GM19240 (cell line): Measurements from ENCODE around the gene HMGA1.

Experiments
- DNase-seq: peaks from one replicate; pipeline ENCODE4 v3.0.0; 2011; ENCODE audit warnings: low spot score; ENCODE audit not compliant: insufficient read length

HMGA1 gene

DNA sequence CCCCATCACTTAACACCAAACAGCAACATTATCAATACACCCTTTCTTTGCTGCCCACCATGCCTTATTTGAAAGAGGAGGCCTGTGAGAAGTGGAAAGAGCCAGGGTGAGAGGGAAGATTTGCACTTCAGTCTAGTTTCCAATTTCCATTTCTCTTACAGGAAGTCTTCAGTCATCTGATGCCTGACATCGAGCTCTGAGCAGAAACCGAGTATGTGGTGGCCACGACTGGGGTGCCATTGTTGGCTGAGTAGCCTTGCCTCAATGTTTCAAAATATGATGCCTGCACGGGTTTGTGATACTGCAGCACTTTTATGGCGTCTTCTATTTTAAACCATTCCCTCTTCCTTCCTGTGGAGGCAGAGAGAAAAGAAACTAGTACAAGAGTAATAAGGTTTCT, 51.9 kb downstream of the HMGA1 start:
- no peak for DNase-seq

GRCh38 chr6:34289137-34289536, 52.5 kb downstream of the HMGA1 start:
- no peak for DNase-seq

GRCh38 chr6:34292954-34293353, 56.3 kb downstream of the HMGA1 start:
- no peak for DNase-seq

DNA sequence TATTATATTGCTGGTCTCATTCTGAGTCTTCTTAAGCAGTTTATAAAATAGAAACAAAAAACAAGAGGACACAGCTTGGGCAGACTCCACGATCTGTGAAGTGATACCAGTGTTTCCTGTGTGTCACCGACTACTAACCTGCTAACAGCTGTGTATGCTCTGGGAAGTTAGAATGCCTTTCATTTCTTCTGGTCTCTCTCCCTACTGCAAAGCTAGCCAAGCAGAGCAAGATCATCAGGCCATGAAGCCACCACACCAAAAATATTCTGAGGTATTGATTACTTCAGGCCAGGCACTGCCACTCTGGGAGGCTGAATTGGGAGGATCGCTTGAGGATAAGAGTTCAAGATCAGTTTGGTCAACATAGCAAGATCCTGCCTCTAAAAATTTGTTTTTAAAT, 59.0 kb downstream of the HMGA1 start:
- no peak for DNase-seq
